SK-N-SH (cell line): Measurements from ENCODE around the gene TUFM.

Source experiments
- CTCF ChIP-seq: fragments of 200-600 bp; sonication (generic); IDR thresholded peaks from 2 replicates; pipeline ENCODE4 v1.6.1; 2017; ENCODE audit warnings: antibody characterized with exemption, mild to moderate bottlenecking, moderate library complexity
- ELF1 ChIP-seq: IDR thresholded peaks from 2 replicates; pipeline ENCODE4 v1.4.0; 2012
- EZH2phosphoT487 ChIP-seq: fragments of 200-600 bp; sonication (generic); IDR thresholded peaks from 2 replicates; pipeline ENCODE4 v1.6.1; 2017; ENCODE audit warnings: low read depth, mixed run types, mild to moderate bottlenecking, antibody characterized with exemption, moderate library complexity, borderline replicate concordance
- FOXJ3 ChIP-seq: sonication (generic); formaldehyde crosslinking; IDR thresholded peaks from 2 replicates; pipeline ENCODE4 v1.5.1; 2020; ENCODE audit warnings: mild to moderate bottlenecking, missing genetic modification reagents
- GABPA ChIP-seq: IDR thresholded peaks from 2 replicates; pipeline ENCODE4 v1.4.0; 2012; ENCODE audit warnings: low read depth, mild to moderate bottlenecking
- IRF3 ChIP-seq: fragments of 150-350 bp; IDR thresholded peaks from 2 replicates; pipeline ENCODE4 v1.6.1; 2016; ENCODE audit warnings: mild to moderate bottlenecking, low read depth, low read length
- JUND ChIP-seq: IDR thresholded peaks from 2 replicates; pipeline ENCODE4 v1.4.0; 2012
- RCOR1 ChIP-seq: fragments of 150-350 bp; IDR thresholded peaks from 2 replicates; pipeline ENCODE4 v1.6.1; 2017; ENCODE audit warnings: antibody characterized with exemption, low read length
- REST ChIP-seq: IDR thresholded peaks from 2 replicates; pipeline ENCODE4 v1.6.1; 2012; ENCODE audit warnings: mild to moderate bottlenecking, low read depth, low read length, moderate library complexity
- RFX5 ChIP-seq: IDR thresholded peaks from 2 replicates; pipeline ENCODE4 v1.6.1; 2012; ENCODE audit warnings: mild to moderate bottlenecking, improper control_type of control experiment, low read length
- SMC3 ChIP-seq: IDR thresholded peaks from 2 replicates; pipeline ENCODE4 v1.6.1; 2012; ENCODE audit warnings: low read depth, low read length, improper control_type of control experiment
- YY1 ChIP-seq: IDR thresholded peaks from 2 replicates; pipeline ENCODE4 v1.4.0; 2012; ENCODE audit warnings: low read depth, mild to moderate bottlenecking

- TF ChIP-seq CTCF (no peak), RCOR1 (no peak), ELF1 (no peak), GABPA (no peak), IRF3 (no peak), YY1 (no peak), REST (no peak), RFX5 (no peak), SMC3 (no peak), FOXJ3 (no peak), JUND (no peak), EZH2phosphoT487 (no peak)
These were observed 36.5 kb upstream of the TUFM start for GRCh38 chr16:28882551-28883160.
